Hematopoietic multipotent progenitor cell treated with erythropoietin and hydrocortisone succinate and interleukin-3 and kit ligand, for 4 days (in vitro differentiated cells): ENCODE results near the gene HSPB2.
A peak's percentile ranks its signal among the peaks of the same experiment; 100 is the strongest.

ENCODE experiments used
- DNase-seq: peaks from one replicate; pipeline ENCODE4 v3.0.0-alpha.2; 2015

Gene HSPB2

DNA sequence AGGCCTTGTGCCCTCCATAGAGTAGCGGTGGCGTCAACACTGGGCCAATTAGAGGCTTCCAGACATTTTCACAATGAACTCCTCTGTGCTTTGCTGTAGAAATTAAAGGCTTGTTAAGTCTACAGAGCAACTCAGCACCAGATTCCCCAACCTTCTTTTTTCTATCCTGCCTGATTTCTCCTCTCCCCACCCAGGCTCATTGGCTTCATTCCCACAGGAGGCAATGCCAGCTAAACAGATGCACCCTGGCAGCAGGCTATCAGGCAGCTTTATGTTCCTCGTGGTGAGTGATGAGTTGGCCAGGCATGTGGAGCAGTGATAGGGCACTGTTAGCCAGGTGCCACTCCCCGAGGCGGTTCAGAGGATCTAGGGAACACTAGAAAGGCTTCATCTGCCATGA lies 29.4 kb downstream of the HSPB2 start:
- DNase-seq = peak; percentile 47

DNA sequence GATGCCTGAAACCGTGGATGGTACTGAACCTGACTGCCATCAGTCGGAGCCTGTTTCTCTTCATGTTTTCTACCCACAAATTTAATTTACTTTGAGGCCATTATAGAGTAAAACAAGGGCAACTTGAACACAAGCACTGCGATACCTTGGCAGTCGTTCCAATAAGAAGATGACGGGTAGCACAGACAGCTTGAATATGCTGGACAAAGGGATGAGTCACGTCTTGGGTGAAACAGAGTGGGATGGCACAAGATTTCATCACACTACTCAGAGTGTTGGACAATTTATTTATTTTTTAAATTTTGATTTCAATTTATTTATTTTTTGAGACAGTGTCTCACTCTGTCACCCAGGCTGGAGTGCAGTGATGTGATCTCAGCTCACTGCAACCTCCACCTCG lies 30.3 kb downstream of the HSPB2 start:
- DNase-seq = no peak

DNA sequence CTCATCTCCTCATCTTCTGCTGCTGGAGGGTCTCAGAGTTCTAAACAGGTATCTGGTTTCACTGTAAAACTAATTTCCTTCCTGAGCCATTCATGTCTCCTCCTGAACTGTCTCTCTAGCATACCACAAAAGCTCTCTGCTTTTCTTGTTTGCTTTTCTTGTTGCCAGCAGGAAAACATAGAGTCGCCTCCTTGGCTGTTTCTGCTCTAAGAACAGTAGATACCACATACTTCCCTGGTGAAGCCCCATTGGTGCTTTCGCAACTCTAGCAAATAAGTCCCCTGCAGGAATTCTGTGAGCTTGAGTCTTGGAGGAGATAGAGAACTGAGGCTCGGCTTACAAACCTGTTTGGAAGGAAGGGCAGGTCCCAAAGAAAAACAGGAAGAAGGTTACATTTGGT lies 31.6 kb downstream of the HSPB2 start:
- DNase-seq = no peak

DNA sequence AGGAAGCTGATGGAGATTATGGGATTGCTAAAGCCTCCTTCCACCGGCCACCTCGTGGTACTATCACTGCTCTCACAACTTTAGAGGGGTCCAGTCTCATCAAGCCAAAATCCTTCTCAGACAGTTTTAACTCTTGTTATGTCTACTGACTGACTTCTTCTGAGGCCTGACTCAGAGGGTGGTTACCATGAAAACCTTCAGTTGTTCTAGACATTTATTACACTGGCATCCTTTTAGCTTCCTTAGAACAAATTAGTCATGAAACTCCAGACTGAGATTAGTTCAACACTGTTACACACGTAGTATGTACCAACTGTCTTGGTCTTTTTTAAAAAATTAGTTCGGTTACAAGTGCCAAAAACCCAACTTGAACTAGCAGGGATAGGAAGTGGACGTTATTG lies 32.1 kb downstream of the HSPB2 start:
- DNase-seq = no peak

DNA sequence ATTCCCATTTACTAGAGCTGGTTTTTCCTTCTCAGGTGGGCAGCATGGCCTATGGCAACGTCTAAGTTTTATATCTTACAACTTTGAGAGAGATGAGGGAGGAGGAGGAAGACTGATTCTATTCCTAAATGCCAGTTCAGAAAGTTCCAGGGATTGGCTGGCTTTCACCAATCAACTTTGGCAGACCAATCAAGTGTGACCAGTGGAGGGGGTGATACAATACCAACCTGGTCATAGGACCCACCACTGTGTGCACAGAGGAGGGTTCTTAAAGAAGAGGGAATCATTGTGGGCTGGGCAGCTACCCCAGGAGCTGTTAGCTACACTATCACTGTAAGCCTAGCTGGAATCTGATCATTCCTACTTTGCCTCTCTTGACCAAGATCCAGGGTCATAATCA lies 32.7 kb downstream of the HSPB2 start:
- no peak for DNase-seq

DNA sequence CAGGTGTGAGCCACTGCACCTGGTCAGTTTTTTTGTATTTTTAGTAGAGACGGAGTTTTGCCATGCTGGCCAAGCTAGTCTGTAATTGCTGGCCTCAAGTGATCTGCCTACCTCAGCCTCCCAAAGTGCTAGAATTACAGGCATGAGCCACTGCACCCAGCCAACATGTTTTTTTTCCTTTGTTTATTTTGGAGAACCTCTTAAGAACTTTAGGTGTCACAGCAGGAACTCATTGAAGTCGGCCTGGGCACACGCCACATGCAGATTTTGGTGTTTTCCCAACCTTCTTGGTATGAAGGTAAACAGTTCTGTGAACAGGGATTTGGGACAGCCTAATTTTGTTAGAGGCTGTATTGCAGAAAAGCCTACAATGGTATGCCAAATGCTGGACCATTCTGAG lies 34.0 kb downstream of the HSPB2 start:
- no peak for DNase-seq

DNA sequence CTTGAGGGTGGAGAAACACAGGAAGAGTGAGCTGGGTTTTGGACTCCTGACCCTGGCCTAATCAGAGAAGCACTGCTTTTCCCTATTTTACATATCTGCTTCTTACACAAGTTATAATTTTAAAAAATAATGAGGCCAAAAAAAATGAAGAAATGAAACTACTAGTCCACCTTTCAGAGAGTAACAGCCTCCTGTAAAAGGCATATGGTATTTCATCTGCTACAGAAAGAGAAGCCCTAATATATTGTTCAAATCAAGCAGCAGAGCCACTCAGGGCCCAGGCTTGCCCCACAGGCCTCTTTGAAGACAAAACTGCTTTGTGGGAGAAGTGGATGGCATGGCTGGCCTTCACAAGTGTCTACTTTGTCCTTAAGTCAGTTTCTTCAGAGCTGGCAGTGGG lies 34.6 kb downstream of the HSPB2 start:
- DNase-seq = no peak

DNA sequence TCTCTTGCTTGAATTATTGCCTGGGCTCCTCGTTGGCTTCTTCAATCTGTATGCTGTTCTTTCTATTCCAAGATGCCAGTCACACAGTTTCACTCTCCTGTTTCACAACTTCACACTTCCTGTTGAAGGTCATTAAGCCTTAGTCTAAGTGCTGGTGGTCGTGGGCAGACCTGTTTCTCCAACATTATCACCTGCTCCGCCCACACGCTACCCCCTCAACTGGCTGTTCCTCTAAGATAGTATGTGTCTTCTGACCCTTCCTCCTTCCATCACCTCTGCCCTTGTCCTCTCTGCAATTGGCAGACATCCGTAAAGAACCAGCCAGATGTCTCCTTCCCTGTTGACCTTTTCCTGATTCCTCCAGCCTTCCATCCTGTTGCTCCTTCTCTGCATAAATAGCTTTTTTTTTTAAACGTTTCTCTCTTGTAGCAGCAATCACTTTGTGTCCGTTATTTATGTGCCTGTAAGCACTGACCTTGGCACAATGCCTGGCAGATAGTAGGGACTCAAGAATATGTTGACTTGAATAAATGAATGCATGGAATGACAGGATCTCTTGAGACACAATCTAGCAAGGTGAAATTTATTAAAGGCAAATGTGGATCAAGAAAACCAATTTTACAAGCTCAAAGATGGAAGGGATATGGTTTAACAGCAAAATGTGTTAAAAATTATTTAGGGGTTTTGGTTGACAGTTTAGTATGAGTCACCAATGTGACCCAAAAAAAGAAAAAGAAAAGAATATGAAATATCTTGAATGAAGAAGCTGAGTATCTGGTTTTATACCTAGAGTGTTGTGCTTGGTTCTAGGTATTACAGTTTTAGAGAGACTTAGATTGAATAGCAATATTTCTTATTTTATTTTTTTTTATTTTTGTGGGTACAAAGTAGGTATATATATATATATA lies 37.2 kb downstream of the HSPB2 start:
- no peak for DNase-seq

DNA sequence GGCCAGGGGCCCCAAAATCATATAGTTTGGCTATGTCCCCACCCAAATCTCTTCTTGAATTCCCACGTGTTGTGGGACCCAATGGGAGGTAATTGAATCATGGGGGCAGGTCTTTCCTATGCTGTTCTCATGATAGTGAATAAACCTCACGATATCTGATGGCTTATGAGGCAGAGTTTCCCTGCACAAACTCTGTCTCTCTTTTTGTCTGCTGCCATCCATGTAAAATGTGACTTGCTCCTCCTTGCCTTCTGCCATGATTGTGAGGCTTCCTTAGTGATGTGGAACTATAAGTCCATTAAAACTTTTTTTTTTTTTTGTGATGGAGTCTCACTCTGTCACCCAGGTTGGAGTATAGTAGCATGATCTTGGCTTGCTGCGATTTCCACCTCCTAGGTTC lies 39.0 kb downstream of the HSPB2 start:
- no peak for DNase-seq

DNA sequence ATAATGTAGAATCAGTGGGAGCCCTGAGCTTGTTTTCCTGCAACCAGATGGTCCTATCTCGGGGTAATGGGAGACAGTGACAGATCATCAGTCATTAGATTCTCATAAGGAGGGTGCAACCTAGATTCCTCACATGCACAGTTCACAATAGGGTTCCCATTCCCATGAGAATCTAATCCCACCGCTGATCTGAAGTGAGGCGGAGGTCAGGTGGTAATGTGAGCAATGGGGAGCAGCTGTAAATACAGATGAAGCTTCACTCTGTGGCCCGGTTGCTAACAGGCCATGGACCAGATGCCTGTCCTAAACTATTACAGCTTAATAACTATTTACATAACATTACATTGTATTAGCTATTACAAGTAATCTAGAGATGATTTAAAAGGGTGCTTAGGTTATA lies 41.6 kb downstream of the HSPB2 start:
- no peak for DNase-seq

DNA sequence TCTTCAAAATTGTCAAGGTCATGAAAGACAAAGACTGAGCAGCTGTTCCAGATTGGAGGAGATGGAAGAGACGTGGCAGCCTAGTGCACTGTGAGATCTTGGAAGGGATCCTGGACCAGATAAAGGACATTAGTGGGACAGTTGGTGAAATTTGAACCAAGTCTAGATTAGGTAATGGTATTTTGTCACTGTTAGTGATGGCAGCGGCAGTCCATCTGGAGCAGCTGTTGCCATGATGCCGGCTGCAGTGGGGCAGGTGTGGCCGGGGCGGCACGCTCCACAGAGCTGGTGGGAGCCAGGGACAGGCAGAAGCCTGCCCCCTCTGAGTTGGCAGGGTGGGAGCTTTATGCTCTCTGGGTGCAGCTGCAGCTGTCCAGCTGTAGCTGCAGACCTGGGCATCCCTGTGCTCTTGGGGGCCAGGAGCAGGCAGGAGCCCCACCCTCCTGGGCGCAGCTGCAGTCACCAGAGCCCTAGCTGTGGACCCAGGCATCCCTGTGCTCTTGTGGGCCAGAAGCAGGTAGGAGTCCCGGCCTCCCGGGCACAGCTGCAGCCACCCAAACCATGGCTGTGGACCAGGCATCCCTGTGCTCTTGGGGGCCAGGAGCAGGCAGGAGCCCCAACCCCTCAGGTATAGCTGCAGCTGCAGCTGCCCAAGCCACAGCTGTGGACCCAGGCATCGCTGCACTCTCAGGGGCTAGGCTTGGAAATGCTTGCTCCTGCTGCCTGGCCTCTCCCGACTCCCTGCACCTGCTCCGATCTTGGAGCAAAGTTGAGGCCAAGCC lies 45.3 kb downstream of the HSPB2 start:
- no peak for DNase-seq

DNA sequence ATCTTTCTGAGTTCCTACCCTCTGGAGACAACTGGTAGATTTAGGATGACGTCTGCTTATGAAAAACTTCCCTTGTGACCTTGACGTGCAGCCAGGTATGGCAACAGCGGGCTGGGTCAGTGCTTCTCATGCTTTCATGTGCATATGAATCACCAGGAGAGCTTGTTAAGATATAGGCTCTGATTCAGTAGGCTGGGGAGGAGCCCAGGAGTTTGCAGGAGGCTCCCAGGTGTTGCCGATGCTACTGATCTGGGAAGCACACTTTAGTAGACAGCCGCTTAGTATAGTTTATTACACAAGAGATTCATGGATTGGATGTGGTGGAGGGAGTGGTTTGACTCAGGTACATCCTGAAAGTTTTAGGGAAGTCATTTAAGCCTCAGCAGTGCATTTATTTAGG lies 48.4 kb downstream of the HSPB2 start:
- DNase-seq = no peak

DNA sequence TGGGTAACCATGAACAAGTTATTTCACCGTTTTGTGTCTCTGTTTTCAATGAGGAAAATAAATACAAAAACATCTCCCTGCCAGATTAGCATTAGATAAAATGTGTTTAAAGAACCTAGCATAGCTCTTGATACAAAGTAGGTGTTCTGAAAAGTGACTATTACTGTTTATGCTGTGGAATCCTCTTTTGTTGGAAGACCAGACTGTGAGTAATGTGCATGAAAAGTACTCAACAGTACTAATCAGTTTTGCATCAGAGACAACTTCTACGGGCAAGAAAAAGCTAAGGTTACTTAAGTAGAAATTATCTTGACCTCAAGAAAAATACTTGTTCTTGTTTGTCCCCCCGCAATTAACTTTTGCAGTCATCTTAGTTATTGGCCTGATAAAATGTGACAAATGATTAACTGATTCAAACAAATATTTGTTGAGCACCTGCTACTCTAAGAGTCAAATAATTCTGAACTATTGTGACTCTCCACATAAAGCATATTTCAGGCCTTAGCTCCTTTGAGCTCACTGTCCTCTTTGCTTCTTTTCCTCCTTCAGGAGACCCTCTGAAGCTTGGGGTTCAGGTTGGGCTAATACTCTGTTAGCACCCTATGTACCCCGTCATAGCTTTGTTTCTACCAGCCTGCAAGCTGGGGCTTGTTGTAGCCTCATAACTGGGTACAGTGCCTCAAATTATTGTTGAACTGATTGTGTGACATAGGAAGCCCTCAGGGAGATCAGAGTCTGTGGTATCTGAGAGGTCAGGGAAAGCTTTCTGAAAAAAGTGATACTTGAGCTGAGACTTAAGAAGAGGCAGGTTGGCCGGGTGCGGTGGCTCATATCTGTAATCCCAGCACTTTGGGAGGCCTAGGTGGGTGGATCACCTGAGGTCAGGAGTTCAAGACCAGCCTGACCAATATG lies 49.1 kb downstream of the HSPB2 start:
- no peak for DNase-seq
